HUDEP-2 (cell line): ENCODE data around the gene CHRM4.

Experiments used
- DNase-seq, 76 experiments: peaks; one replicate each; lab custom pipeline; 2025; ENCODE audit not compliant: unreplicated experiment in 76 of 76; lab: John Stamatoyannopoulos, UW

CHRM4 gene

DNA sequence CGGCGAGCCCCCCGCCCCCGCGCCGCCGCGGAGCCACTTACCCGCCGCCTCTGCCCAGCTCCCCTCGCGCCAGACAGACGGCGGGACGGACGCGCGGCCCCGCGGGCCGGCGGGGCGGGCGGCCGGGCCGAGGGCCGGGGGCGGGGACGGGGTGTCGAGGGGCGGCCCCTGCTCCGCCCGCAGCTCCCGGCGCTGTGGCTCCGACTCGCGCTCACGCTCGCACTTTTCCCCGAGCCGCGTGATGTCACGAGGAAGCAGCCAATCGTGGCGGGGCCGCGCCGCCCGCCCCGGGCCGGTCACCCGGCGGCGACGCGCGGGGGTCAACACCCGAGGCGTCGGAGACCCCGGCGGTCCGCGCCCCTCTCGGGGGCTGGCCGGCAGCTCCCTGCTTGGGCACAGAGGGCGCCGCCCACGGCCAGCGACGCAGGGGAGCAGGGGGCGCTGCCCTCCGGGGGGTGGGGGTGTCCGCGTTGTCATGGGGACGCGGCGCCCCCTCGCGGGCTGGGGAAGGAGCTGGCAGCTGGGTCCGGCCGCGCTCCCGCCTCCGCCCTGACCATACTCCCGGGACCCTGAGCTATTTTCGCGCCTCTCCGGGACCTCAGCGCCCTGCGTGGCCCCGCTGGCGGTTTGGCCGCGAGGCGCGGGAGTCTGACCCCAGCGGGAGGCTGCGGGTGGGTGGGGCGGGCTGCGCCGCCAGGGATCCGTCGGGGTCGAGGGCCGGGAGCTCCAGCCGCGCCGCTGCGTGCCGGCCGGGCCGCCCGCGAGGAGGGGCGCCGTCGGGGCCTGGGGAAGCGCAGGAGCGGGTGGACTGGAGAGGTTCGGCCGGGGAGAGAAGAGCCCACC, at the start of gene CHRM4:
Gene CHRM4 (minus strand): TSS at position 199 of the 843 bp plus-strand sequence. CDS start 5,219 bp downstream, outside the sequence.
- peak in 29 of 76 experiments; percentile 7 to 55 (median 27) for DNase-seq

DNA sequence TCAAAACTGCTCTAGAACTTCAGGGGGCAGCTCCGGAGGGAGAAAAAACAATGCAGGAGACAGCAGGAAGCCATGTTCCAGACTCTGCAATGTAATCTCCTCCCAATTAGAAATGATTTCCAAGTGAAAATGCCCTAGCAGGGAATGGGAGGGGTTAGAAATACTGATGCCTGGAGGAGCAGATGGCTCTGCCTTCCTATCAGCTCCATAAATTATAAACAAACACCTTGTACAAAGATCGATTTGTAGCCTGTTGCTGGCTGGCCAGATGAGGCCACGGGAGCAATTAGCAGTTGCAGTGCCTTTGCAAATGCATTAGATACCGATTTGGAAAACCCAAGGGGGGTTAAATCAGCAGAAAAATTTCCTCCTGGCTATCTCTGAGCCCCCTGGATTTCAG, 46.6 kb upstream of the CHRM4 start:
- DNase-seq, result no peak

DNA sequence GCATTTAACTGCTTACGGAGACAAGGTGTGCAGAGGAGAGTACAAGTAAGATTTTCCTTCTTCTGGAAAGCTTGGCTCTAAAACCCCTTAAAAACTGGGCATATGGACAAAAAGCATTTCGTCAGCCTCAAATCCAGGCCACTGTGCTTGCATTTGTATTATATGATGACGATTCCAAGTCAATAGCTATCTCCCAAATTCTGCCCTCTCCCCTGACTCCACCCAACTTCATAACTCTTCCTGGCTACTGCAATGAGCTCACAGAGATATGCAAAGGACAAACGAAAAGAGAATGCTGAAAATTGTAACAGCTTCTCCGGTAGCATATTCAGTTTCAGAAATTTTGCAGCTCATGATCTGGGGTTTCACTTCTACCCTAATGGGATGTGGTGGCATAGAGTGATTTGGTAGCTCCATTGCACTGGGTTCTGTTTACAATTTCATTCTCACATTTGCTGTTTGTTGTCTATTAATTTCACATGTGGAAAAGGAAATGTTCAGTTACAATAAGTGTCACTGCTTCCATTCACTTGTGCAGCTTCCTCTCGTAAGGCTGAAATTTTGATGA, 45.6 kb upstream of the CHRM4 start:
- no peak for DNase-seq

DNA sequence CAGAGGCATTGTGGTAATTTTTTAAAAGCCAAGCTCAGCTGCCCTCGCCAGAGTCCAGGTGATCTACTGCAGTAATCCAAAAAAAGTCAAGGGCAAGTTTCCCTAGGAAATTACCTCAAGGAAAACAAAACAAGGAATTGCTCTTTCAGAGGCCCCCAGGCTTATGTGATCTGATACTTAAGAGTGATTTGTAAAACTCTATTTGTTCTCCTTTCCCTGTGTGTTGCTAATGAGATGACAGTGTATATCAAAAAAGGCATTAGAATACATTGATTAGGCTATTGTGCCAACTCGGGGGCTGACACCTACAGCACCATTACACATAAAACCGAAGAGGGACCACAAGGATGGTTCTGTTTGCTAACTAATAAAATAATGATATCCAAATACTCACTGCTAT, 44.5 kb upstream of the CHRM4 start:
- no peak for DNase-seq

DNA sequence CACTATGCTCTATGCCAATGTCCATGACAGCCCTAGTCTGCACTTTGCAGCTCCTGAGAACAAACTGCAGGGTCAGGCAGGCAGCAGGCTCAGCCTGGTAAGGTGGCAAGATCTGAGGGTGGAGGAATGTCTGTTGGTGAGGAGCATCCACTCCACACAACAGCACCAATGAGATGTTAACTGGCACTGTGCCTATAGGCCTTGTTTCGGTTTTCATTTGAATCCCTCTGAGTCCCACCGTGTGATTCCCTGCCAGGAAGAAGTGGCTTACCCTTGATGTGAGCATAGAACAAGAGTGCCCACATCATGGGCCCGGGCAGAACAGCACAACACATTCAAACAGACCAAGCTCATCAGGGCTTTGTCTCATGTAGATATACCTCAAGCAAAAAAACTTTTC, 44.1 kb upstream of the CHRM4 start:
- no peak for DNase-seq

DNA sequence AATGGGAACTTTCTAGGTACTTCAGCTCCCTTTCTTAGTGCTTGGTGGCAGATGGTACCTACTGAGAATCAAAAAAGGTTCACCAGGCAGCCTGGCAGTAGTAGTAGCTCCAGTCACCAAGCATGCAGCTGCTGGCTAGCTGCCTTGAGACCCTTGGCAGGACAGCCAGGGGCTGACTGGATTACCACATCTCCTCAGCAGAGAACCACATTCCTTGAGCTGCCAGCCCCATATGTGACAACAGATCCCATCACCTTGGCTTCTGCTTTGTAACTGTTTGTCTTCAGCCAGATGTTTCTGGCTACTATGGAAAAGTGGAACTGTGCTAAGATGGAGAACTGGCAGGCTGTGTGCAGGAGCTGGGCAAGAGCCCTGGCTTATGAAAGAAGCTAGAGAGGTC, 39.6 kb upstream of the CHRM4 start:
- no peak for DNase-seq

DNA sequence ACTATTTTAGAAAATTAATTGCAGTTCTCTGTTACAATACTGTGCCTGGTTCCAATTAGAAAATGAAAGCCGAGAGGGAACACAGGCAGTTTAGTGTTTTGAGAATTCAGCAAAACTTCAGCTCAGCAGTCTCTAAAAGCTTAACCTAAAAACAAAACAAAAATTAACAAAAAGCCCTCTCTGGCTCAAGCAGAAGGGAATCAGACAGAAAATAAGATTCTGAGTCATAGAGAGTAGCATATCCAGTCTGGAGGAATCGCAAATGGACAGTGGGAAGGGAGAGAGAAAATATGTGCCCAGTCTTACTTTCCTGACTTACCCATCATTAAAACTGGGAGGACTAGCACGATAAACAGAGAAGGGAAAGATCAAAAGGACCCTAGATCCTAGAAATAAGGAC, 38.1 kb upstream of the CHRM4 start:
- no peak for DNase-seq

DNA sequence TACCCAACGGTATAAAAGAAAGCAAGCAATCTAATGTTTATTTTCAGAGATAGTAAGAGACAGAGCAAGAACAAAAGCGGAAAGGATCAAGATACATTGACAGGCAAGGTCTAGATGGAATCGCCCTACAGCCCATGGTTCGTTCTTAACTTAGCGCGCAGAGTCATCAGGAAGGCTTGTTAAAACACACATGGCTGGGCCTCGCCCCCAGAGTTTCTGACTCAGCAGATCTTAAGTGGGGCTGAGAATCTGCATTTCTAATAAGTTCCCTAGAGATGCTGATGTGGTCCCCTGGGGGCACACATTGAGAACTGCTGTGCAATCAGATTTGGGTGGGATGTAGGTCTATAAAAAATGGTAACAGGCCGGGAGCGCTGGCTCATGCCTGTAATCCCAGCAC, 35.8 kb upstream of the CHRM4 start:
- DNase-seq, result no peak

DNA sequence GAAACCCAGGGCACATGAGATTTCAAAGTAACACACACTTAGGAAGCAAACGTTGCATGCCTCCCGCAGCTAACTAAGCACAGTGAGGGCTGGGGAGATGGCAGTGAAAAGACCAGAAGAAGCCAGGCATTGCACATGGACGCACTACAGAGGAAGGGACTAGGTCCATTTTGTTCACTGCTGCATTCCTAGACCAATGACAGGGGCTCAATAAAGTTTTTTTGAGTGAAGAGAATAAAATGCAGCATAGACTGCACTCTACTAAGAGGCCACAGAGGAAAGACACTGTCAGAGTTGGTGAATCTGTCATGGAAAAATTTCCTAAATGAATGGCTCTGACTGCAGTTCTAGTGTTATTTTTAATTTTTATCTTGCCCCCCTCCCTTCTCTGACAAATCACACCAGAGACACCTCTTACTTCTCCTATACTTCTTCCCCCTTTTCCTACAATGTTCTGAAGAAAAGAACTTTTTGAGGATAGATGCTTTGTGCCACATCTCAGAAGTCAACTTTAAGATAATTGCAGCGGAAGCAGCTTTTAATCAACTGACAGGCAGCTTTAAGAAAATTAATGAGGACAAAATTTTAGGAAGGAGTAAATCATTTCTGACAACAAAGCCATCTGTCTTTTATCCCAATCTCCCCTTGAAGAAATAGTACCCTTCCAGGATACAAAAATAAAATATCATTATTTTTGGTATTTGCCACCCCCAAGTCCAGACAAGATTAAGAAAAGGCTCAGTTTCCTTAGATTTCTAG, 34.8 kb upstream of the CHRM4 start:
- no peak for DNase-seq

DNA sequence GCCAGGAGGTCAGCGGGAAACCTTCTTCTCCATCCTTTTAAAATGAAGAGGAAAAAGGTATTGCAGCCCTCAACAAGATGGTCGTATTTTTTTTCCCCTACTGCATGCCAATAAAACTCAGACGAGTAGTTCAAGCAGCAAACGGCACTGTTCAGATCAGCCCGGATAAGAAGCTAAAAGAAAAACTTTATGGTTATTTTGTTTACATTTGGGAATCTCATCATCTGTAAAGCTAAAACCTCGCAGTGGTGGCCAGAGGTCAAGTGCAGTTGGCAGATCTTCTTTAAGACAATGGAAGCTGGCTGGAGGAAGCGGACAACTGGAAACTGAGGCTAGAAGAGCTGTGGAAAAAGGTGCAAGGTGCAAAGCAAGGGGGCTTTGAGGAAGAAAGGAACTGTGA, 31.0 kb upstream of the CHRM4 start:
- DNase-seq, result no peak

DNA sequence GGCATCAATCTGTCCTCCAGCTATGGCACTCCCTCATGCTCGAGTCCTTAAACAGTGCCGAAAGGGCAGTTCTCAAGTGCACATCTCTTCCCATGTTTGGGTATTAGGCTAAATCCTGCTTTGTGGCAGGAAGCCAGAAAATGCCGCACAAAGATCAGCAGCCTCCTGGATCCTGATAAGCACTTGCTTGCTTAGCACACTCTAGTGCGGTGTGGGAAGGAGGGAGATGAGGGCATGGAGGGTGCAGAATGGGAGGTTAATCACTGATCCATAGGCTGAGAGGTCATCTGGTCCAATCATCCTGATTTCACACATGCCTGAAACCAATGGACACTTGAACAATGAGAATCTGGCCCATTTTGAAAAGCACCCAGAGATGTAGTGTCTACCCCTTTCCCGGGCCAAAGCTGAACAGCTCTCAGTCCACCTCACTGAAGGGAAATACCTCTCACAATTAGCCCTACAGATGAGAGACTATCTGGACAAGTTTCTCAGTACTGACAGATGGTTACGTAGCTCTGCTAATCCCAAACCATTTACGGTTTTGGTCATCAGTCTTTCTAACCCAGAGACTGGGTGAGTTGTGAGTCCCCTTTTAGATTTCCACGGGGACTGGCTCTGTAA, 29.8 kb upstream of the CHRM4 start:
- DNase-seq, result no peak

DNA sequence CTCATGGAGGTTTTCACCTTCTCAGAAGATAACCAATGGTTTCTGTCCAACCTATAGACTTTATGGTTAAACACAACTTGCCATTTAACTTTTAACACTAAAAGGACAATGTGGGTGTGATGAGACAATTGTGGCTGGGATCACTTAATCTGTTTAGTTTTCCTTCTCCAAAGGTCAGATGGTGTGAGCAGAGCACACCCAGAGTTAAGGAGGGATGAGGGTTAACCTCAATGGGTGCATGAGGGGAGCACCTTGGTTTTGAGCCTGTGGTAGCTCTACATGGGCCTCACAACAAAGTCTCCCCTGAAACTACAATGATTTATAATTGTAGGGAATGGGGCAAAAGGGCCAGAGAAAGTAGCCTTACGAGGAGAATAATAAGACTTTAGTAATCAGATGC, 28.9 kb upstream of the CHRM4 start:
- no peak for DNase-seq

DNA sequence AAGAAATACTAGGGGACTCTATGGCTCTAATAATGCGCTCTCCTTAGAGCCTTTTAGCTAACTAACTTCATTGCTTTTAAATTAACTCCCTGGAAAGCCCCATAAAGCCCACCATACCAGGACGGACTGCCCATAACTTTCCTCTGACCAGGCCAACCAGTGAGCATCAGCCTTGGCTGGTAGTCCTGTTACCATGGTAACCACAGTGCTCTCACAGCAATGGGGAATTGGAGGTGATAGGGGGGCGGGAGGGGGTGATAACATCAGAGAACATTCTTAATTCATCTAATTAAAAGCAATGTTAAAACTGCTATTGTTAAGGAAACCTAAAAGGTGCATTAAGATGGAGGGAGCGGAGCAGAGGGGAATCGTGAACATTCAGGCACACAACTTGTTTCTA, 27.2 kb upstream of the CHRM4 start:
- DNase-seq, result no peak

DNA sequence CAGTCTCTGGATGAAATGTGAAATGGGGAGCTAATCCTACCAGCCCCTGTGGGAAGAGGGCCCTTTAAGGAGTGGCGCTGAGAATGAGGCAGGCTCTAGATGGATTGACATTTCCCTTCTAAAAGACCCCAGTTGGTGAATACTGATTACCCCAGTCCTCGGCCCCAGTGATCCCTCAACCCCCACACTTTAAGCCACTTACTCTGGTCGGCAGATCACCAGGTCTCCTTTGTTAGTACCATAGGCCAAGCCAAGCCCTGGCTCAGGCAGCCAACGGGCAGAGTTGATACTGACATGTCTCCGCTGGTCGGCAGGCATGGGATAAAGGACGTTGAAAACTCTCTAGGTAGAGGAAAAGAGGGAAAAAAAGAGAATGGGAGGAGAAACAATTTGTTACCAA, 26.1 kb upstream of the CHRM4 start:
- no peak for DNase-seq

DNA sequence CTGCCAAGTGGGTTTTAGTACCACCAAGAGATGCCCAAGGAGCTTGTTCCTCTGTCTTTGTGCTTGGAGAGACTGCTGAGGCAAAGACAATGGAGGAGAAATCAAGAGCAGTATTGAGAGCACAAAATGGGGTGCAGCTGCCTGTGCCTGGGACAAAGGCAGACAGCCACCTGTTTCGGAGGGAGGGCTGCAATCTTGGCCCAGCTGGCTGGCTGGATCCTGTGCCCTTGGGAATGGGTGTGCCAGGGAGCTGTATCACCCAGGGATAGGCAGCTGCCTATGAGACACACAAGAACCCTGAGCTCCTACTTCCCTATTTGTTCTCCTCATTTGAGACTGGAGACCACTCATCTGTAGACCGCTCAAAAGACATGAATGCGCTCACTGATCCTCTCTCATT, 23.3 kb upstream of the CHRM4 start:
- no peak for DNase-seq

DNA sequence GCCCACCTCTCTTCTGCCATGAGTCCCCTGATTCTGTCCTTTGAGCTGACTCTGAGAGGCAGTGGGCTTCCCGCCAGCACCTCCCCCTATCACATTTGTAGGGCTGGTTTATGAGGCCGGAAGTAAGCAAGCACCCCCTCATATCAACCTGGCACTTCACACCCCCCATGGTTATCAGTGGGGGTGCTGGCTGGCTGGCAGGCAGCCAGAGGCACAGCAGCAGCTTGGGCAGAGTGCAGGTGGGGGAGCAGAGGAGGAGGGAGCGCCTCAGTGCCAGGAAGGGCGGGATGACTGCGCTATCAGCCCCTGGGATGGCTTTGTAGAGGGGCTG, 22.9 kb upstream of the CHRM4 start:
- DNase-seq, result peak in 22 of 76 experiments; percentile 6 to 42 (median 22)

DNA sequence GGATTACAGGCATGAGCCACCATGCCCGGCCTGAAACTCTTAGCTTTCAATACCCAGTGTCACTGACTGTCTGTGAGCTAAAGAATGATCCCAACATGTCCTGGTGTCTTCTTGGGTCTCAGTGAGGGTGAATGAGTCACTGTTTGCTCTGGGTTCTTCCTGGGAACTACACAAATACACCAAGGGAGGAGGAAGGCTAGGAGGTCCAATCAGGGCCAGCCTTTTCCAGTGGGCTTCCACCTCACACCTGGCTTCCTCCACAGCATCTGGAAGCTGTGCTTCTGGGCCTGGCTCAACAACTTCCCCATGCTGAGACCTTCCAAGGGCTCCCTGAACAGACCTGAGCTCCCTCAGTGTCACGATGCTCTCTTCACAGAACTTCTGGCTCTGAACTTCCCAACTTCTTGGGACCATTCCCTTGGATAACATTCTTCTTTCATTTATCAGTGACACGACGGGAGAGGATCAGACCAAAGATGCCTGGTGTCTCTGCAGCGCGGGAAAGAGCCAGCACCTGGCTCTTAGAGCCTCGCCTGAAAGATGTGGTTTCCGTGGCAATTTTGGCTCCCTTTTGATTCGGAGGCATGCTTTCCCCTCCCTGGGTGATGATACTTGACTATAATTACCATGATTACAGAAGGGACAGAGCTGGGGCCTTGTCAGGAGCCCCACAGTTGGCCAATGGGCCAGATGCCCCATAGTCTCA, 22.3 kb upstream of the CHRM4 start:
- DNase-seq, result no peak

DNA sequence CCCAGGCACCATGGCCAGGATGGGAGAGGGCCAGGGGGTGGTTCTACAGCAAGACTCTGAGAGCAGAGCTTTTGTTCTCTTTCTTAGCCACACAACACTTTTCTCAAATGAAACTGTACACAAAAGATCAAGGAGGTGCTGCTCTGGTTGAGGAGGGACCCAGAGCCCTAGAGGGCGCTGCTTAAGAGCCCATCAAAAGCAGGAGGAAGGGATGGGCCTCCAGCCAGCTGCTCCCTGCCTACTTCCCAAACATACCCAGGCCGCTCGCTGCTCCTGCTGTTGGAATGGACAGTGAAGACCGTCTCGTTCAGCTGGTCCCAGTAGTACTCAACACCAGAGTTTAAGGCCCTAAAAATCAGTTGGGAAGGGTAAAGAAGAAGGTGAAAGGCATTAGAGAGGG, 18.4 kb upstream of the CHRM4 start:
- DNase-seq, result no peak

DNA sequence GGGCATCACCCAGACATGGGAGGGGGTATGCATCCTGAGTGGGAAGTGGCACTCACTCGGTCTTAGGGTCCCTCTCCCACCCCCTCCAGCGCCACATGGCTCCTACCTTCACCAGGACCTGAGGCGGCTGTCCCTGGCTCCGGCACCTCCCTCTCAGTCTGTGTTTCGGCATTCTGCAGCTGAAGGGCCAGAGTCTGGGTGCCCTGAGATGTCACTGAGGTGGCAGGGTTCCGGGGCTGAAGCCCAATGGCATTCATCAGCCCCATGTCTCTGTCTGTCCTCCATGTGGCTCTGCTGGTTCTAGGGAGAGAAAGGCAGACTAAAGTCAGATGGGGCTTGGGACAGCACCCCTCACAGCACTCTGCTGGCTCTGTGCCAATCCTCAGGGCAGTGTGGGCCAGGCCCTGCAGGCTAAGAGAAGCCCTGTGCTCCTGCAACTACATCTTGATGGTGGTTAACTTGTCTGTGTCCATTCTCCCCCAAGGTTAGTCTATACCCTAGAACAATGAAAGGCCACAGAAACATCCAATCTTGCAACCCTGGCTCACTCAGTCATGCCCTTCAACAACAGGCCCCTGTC, 16.9 kb upstream of the CHRM4 start:
- DNase-seq, result no peak

DNA sequence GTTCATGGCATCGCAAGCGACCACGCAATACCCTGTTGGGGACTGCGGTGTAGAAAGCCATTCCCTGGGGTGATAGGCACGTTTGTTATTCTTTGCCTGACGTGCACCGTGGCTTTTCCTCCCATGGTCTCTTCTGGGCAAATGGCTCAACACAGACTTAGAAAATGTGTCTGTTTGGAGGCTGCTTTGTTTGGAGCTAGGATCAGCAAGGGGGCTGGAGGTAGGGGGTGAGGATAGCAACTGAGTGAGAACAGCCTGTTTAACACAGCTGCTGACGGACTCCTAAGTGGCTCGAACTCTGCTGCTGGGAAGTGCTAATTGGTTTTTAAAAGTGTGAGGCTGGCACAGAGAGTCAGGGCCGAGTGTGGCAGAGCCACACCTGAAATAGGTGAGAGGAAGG, 16.1 kb upstream of the CHRM4 start:
- no peak for DNase-seq
